AG09319 (cell line): ENCODE data around the gene METTL25B.

Experiments used
- DNase-seq: peaks from one replicate; pipeline ENCODE4 v3.0.0-alpha.2; 2010; ENCODE audit warnings: low read depth; ENCODE audit errors: extremely low read depth
- TF ChIP-seq, protein P1 (sequence below): IDR thresholded peaks from 2 replicates; pipeline ENCODE4 v1.5.1; 2011; ENCODE audit warnings: low read depth, mild to moderate bottlenecking, inconsistent platforms, low read length, moderate library complexity

Gene METTL25B

DNA sequence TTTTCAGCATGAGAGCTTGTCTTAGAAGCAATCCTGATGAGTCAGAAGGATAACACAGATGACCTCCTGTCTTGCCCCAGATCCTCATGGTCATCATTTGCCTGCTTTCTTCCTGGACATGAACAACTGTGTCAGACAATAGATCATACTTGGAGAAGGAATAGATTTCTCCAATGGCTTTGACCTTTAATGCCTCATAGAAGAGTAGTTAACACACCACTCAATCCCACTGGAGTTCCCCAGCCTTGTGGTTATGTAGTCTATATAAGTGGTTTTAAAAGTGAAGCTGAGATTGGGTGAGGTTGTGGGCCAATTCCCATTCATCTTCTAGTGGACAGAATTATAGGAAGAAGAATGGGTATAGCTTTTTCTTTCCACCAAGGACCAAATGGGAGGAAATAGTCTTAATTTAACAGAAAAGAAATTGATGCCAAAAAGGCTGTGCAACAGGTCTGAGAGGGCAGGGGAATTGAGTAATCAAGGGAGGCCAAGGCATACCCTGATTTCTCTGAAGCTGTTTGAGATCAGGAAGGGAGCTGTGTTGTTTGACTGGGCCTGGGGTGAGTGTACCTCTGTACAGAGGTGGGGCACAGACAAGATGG, 53.4 kb downstream of the METTL25B start:
- TF ChIP-seq, protein P1, sequence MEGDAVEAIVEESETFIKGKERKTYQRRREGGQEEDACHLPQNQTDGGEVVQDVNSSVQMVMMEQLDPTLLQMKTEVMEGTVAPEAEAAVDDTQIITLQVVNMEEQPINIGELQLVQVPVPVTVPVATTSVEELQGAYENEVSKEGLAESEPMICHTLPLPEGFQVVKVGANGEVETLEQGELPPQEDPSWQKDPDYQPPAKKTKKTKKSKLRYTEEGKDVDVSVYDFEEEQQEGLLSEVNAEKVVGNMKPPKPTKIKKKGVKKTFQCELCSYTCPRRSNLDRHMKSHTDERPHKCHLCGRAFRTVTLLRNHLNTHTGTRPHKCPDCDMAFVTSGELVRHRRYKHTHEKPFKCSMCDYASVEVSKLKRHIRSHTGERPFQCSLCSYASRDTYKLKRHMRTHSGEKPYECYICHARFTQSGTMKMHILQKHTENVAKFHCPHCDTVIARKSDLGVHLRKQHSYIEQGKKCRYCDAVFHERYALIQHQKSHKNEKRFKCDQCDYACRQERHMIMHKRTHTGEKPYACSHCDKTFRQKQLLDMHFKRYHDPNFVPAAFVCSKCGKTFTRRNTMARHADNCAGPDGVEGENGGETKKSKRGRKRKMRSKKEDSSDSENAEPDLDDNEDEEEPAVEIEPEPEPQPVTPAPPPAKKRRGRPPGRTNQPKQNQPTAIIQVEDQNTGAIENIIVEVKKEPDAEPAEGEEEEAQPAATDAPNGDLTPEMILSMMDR, result no peak
- DNase-seq, result no peak

- TF ChIP-seq, protein P1, result no peak
Measured at GRCh38 chr1:156785458-156785857, 57.2 kb downstream of the METTL25B start.

More at GRCh38 chr1:156785458-156785857, 57.2 kb downstream of the METTL25B start:
- DNase-seq, result no peak
